Left ventricle myocardium inferior (tissue), 1 donor: ENCODE measurements around the gene PIEZO2. TPM values are rescaled to one million over a fixed set of nuclear protein-coding genes. Genes with fewer than 3 reads are reported as not detected.
"Not testable (repeated sequence)": the region's sequence is repeated elsewhere in the genome, so short reads cannot be mapped to it uniquely, and the experiment has no call there.

ENCODE experiments used
- DNase-seq: peaks from one replicate; pipeline ENCODE4 v3.0.0-alpha.2; 2020
- H3K27ac ChIP-seq: fragments of 200-600 bp; replicated peaks from 2 replicates; pipeline ENCODE4 v1.8.0; 2021
- H3K27me3 ChIP-seq: fragments of 200-600 bp; 2 replicates; pipeline ENCODE4 v1.8.0; 2021; ENCODE audit warnings: low read depth
- H3K36me3 ChIP-seq: fragments of 200-600 bp; 2 replicates; pipeline ENCODE4 v1.8.0; 2021
- H3K4me1 ChIP-seq: fragments of 200-600 bp; 2 replicates; pipeline ENCODE4 v1.8.0; 2021
- H3K4me3 ChIP-seq: fragments of 200-600 bp; 2 replicates; pipeline ENCODE4 v1.8.0; 2021; ENCODE audit warnings: mild to moderate bottlenecking, moderate library complexity
- H3K9me3 ChIP-seq: fragments of 200-600 bp; replicated peaks from 2 replicates; pipeline ENCODE4 v1.8.0; 2021
- intact Hi-C: fragments of 100-400 bp; cut with micrococcal nuclease; formaldehyde crosslinking; loops from one replicate; pipeline ENCODE4 v1.11.0; 2022
- total RNA-seq: library from RNA; stranded (reverse); fragmentation: NEBNext Ultra II Directional; extraction: Animal tissue kit (Norgen Biotek cat#: 25700); gene quantifications from one replicate; pipeline ENCODE4 v1.2.1, GENCODE V29; 2021
- TF ChIP-seq, protein P1 (sequence below): fragments of 200-600 bp; IDR thresholded peaks from 2 replicates; pipeline ENCODE4 v1.8.0; 2021; ENCODE audit warnings: antibody characterized with exemption, mild to moderate bottlenecking, borderline replicate concordance
- donor health status: DM: no; HTN: yes; CAD: no; lungs with severe emphysema.

Gene PIEZO2
- total RNA-seq, 1 donor from 2014 or later = 0.33 TPM

DNA sequence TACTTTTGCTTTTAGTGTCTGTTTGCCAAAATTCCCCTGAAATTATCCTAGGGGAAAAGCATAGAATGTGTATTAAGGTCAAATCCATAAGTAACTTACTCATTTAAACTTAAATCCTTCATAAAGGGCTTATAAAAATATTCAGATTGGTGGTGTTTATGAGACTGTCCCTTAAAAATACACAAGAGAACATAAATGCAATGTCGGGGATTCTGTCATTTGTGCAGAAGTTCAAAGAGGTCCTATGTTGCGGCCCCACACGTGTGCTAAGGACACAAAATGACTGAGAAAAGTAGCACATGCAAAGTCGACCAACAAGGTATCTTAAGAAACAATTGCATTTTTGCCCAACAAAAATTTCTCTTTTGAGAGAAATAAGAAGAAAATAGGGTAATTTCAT lies 225.1 kb downstream of the PIEZO2 start:
- no peaks in the 10 kb centered on the region for H3K4me1 ChIP-seq
- no peak overlapping the region for H3K4me3 ChIP-seq
- H3K36me3 ChIP-seq = no peaks in the 10 kb centered on the region
- no peaks in the 10 kb centered on the region for H3K27me3 ChIP-seq
- no peak for DNase-seq
- H3K9me3 ChIP-seq = no peaks in the 10 kb centered on the region
- TF ChIP-seq, protein P1, sequence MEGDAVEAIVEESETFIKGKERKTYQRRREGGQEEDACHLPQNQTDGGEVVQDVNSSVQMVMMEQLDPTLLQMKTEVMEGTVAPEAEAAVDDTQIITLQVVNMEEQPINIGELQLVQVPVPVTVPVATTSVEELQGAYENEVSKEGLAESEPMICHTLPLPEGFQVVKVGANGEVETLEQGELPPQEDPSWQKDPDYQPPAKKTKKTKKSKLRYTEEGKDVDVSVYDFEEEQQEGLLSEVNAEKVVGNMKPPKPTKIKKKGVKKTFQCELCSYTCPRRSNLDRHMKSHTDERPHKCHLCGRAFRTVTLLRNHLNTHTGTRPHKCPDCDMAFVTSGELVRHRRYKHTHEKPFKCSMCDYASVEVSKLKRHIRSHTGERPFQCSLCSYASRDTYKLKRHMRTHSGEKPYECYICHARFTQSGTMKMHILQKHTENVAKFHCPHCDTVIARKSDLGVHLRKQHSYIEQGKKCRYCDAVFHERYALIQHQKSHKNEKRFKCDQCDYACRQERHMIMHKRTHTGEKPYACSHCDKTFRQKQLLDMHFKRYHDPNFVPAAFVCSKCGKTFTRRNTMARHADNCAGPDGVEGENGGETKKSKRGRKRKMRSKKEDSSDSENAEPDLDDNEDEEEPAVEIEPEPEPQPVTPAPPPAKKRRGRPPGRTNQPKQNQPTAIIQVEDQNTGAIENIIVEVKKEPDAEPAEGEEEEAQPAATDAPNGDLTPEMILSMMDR = no peak
- intact Hi-C loops = no loop called here
- no peak overlapping the region for H3K27ac ChIP-seq

- intact Hi-C loops = no loop called here
These were observed 225.8 kb downstream of the PIEZO2 start for GRCh38 chr18:10923551-10924070.

GRCh38 chr18:10923141-10923540 lies 226.2 kb downstream of the PIEZO2 start:
- Histone ChIP-seq H3K9me3 (no peaks in the 10 kb centered on the region), H3K27me3 (no peaks in the 10 kb centered on the region), H3K36me3 (no peaks in the 10 kb centered on the region), H3K4me3 (no peak overlapping the region), H3K27ac (no peak overlapping the region), H3K4me1 (no peaks in the 10 kb centered on the region)
- TF ChIP-seq, protein P1 = no peak
- intact Hi-C loops = no loop called here
- DNase-seq = no peak

More at GRCh38 chr18:10923551-10924070, 225.8 kb downstream of the PIEZO2 start:
- no peaks in the 10 kb centered on the region for H3K4me1 ChIP-seq
- H3K36me3 ChIP-seq = no peaks in the 10 kb centered on the region
- no peak for DNase-seq
- no peak overlapping the region for H3K4me3 ChIP-seq
- H3K27ac ChIP-seq = no peak overlapping the region
- no peaks in the 10 kb centered on the region for H3K27me3 ChIP-seq
- TF ChIP-seq, protein P1 = no peak
- H3K9me3 ChIP-seq = no peaks in the 10 kb centered on the region

DNA sequence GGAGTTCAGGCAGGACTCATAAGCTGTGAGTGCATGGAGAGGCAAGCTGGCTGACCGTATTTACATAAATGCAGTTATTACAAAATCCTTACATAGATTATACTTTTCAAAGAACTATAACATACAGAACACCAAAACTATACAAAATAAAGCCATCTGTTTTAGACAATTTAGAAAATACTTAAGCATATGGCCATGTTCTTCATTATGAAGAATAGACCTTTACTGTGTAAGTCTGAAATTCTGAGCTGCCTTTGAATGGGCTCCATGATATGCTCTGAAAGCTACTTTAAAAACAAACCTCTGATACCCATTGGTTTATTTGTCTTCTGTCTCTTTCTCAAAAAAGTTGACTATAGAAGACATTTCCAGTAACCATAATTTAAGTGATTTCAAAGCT lies 226.7 kb downstream of the PIEZO2 start:
- intact Hi-C loops, H3K9me3 ChIP-seq: not testable (repeated sequence)

DNA sequence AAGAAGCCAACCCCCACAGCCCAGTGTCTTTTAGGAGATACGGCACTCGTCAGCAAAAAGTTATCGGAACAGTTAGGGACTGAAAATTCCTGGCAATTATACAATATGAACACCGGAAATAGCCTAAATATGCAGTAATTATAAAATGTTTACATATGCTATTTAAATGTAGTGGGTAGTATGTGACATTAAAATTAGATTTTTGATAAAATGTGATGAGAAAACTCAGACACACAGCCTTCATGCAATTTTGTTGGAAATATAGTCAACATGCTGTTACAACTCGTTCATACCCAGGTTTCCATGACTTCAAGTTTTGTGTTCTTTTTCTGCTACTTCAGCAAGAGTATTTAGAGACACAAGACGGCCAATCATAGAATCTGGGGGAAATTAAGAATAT lies 229.1 kb downstream of the PIEZO2 start:
- H3K4me1 ChIP-seq, H3K27me3 ChIP-seq, H3K36me3 ChIP-seq, H3K4me3 ChIP-seq, H3K9me3 ChIP-seq, intact Hi-C loops, DNase-seq, H3K27ac ChIP-seq: not testable (repeated sequence)

More for the DNA sequence above, 226.7 kb downstream of the PIEZO2 start:
- not testable (repeated sequence) for H3K4me1 ChIP-seq, DNase-seq, H3K4me3 ChIP-seq, H3K36me3 ChIP-seq, H3K27me3 ChIP-seq, H3K27ac ChIP-seq

GRCh38 chr18:10919851-10920250 lies 229.5 kb downstream of the PIEZO2 start:
- no peak for DNase-seq
- intact Hi-C loops = no loop called here
- TF ChIP-seq, protein P1 = no peak
- no peaks in the 10 kb centered on the region for H3K27me3 ChIP-seq
- no peak overlapping the region for H3K4me3 ChIP-seq
- H3K9me3 ChIP-seq = no peaks in the 10 kb centered on the region
- no peaks in the 10 kb centered on the region for H3K36me3 ChIP-seq
- no peak overlapping the region for H3K27ac ChIP-seq
- H3K4me1 ChIP-seq = no peaks in the 10 kb centered on the region

GRCh38 chr18:10916865-10917264 lies 232.5 kb downstream of the PIEZO2 start:
- TF ChIP-seq, protein P1 = no peak
- Histone ChIP-seq H3K27ac (no peak overlapping the region), H3K36me3 (no peaks in the 10 kb centered on the region), H3K9me3 (no peaks in the 10 kb centered on the region), H3K27me3 (no peaks in the 10 kb centered on the region), H3K4me3 (no peak overlapping the region), H3K4me1 (no peaks in the 10 kb centered on the region)
- intact Hi-C loops = no loop called here
- DNase-seq = no peak
